Adrenal gland (tissue), 5 donors: ENCODE results near the gene NEU4.
"Not testable (repeated sequence)": the region's sequence is repeated elsewhere in the genome, so short reads cannot be mapped to it uniquely, and the experiment has no call there.

ENCODE experiments used
- CTCF ChIP-seq, 6 experiments: fragments of 450-650 bp in 4 of 6; fragments of 200-600 bp in 2 of 6; sonication (generic) in 1 of 6; IDR thresholded peaks; 1 replicate in 5 of 6; 2 replicates in 1 of 6; pipeline versions ENCODE4 v1.5.1 to v1.8.0; 2016 to 2021; ENCODE audit warnings: antibody characterized with exemption in 6 of 6, mild to moderate bottlenecking in 2 of 6, moderate library complexity in 1 of 6
- POLR2A ChIP-seq, 2 donors: fragments of 450-650 bp; IDR thresholded peaks; one replicate each; pipeline ENCODE4 v1.6.1; 2017; ENCODE audit warnings: antibody characterized with exemption in 2 of 2, mild to moderate bottlenecking in 2 of 2, moderate library complexity in 1 of 2
- donor health status: DM: no; HTN: no; CAD: no.

GRCh38 chr2:241759893-241760292 is 49.1 kb upstream of the NEU4 start:
- TF ChIP-seq CTCF, POLR2A (IDR thresholded peaks at IDR 0.05): not testable (repeated sequence)
